Pancreas (tissue), 10 donors: ENCODE data around the gene CYP4F22. TPM values are rescaled to one million over a fixed set of nuclear protein-coding genes. Genes with fewer than 3 reads are reported as not detected.

Source experiments
- ATAC-seq, 4 donors: fragments of 200-7000 bp; cut with Tn5 transposase; one replicate each; pipeline versions ENCODE4 v1.8.0 to v1.9.1; 2020; ENCODE audit warnings: mild to moderate bottlenecking in 4 of 4, moderate library complexity in 4 of 4
- DNase-seq, 6 donors: peaks; one replicate each; pipeline ENCODE4 v3.0.0-alpha.2; 2020
- FAIRE-seq: peaks from 2 replicates; lab custom pipeline; 2012; peaks lifted over from hg19 to GRCh38; lab: Jason Lieb, UNC
- H3K27ac ChIP-seq, 4 donors: fragments of 200-600 bp; sonication (generic); 1 replicate in 3 of 4; 2 replicates in 1 of 4; pipeline versions ENCODE4 v1.5.0 to v1.8.0; 2020
- H3K27me3 ChIP-seq, 4 donors: fragments of 200-600 bp; one replicate each; pipeline ENCODE4 v1.8.0; 2021
- H3K36me3 ChIP-seq, 3 donors: fragments of 200-600 bp; sonication (generic) in 1 of 3; one replicate each; pipeline versions ENCODE4 v1.5.0 to v1.8.0; 2020 to 2021
- H3K4me1 ChIP-seq, 3 donors: fragments of 200-600 bp; one replicate each; pipeline ENCODE4 v1.8.0; 2021
- H3K4me3 ChIP-seq, 4 donors: fragments of 200-600 bp; sonication (generic) in 2 of 4; one replicate each; pipeline versions ENCODE4 v1.5.0 to v1.8.0; 2020 to 2021
- H3K9me3 ChIP-seq, 4 donors: fragments of 200-600 bp; one replicate each; pipeline ENCODE4 v1.8.0; 2021
- WGBS, 2 donors: extraction: QIAGEN DNeasy Blood & Tissue Kit; methylation state at CpG; one replicate each; pipeline ENCODE4 v1.1.7; 2013; 5-methylcytosine and 5-hydroxymethylcytosine counted together
- intact Hi-C, 3 donors: fragments of 100-400 bp; cut with DNase I; formaldehyde crosslinking; loops; one replicate each; pipeline versions ENCODE4 v1.11.1 to v1.14.2; 2022
- polyA plus RNA-seq, 2 donors: library from polyadenylated mRNA; stranded (reverse); fragments of 200-250 nt; gene quantifications; one replicate each; pipeline ENCODE4 v1.2.3, GENCODE V29; 2013
- total RNA-seq, 6 donors: library from RNA; stranded (reverse); fragmentation: NEBNext Ultra II Directional in 4 of 6; extraction: Animal tissue kit (Norgen Biotek cat#: 25700) in 4 of 6; gene quantifications; one replicate each; pipeline versions ENCODE4 v1.2.1 to v1.2.4, GENCODE V29; 2021 to 2023
- TF ChIP-seq, protein P1 (sequence below), 4 donors: fragments of 200-600 bp; sonication (generic) in 3 of 4; IDR thresholded peaks; one replicate each; pipeline versions ENCODE4 v1.5.0 to v1.8.0; 2021; ENCODE audit warnings: antibody characterized with exemption in 4 of 4
- donor health status: healthy with polysubstance abuse.
- donor health status: DM: no; HTN: no; CAD: no; lungs with moderate emphysema.
- donor health status: DM: no; HTN: no; CAD: no.
- donor health status: control.
- donor health status: control.
- donor health status: Bipolar disorder and iron deficiency.
- donor health status: DM: yes; HTN: yes; CAD: no.
- donor health status: DM: no; HTN: no; CAD: no.
- donor health status: DM: no; HTN: no; CAD: no.
- donor health status: DM: yes; HTN: yes; CAD: no.

Gene CYP4F22
- total and polyA plus RNA-seq, 8 donors = 0.06 TPM; not detected in 7

DNA sequence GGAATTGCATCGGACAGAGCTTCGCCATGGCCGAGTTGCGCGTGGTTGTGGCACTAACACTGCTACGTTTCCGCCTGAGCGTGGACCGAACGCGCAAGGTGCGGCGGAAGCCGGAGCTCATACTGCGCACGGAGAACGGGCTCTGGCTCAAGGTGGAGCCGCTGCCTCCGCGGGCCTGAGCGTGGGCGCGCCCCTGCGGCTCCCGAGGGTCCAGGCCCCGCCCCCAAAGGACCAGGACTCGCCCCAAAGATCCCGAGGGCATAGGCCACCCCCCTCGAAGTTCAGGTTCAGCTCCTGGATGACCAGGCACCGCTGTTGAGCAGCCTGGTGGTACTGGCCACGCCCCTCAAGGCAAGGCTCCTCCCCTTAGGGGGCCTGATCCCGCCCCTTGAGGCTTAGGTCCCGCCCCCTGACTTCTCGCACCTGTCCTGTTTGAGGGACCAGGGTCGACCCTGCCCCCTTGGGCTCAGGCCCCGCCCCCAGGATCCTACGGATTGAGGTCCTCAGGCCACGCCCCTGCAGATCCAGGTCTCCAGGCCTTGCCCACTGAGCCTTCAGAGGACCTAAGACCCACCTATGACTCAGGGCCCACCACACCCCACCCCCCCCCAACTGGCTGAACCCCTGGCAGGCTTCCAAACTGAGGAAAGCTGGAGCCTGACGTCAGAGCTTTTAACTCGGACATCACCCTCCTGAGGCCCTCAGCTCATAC lies 43.1 kb downstream of the CYP4F22 start:
- intact Hi-C loops = loop anchor here in 2 of 3 donors (10.0 kb wide), 2 partner anchors 287 to 297 kb away; no protein-coding TSS in a partner anchor
- no peak overlapping the region for H3K27ac ChIP-seq
- 5 to 7% methylated on average over 28 to 40 of the region's 40 CpGs for WGBS, 2 donors
- peaks cover 0 to 9% (median 5%) of the 10 kb centered on the region in 3 donors for H3K4me1 ChIP-seq
- no peaks in the 10 kb centered on the region for H3K36me3 ChIP-seq
- ATAC-seq (peak in 3 of 4 donors; percentile 19 to 37 (median 36)), FAIRE-seq (no peak), DNase-seq (peak; percentile 12 to 69 (median 41))
- H3K4me3 ChIP-seq = peak overlapping the region in 3 of 4 donors; percentile 1 to 46 (median 20)
- H3K9me3 ChIP-seq = no peaks in the 10 kb centered on the region
- H3K27me3 ChIP-seq = no peaks in the 10 kb centered on the region
- TF ChIP-seq, protein P1, sequence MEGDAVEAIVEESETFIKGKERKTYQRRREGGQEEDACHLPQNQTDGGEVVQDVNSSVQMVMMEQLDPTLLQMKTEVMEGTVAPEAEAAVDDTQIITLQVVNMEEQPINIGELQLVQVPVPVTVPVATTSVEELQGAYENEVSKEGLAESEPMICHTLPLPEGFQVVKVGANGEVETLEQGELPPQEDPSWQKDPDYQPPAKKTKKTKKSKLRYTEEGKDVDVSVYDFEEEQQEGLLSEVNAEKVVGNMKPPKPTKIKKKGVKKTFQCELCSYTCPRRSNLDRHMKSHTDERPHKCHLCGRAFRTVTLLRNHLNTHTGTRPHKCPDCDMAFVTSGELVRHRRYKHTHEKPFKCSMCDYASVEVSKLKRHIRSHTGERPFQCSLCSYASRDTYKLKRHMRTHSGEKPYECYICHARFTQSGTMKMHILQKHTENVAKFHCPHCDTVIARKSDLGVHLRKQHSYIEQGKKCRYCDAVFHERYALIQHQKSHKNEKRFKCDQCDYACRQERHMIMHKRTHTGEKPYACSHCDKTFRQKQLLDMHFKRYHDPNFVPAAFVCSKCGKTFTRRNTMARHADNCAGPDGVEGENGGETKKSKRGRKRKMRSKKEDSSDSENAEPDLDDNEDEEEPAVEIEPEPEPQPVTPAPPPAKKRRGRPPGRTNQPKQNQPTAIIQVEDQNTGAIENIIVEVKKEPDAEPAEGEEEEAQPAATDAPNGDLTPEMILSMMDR (IDR thresholded peaks at IDR 0.05) = no peak

DNA sequence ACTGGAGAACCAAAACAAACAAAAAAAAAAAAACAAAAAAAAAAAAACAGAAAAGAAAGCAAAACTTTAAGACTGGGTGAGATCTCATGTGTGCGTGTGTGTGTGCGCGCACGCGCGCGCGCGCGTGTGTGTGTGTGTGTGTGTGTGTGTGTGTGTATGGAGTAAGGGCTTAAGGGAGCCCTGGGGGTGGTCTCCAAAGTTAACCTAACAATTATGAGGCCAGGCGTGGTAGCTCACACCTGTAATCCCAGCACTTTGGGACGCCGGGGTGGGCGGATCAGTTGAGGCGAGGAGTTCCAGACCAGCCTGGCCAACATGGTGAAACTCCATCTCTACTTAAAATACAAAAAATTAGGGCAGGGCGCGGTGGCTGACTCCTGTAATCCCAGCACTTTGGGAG lies 46.7 kb downstream of the CYP4F22 start:
- intact Hi-C loops = loop anchor here in 2 of 3 donors (5.0 to 10.0 kb wide), 3 partner anchors 290 to 378 kb away; no protein-coding TSS in a partner anchor
- H3K9me3 ChIP-seq = no peaks in the 10 kb centered on the region
- H3K27ac ChIP-seq = no peak overlapping the region
- peaks cover 0 to 9% (median 5%) of the 10 kb centered on the region in 3 donors for H3K4me1 ChIP-seq
- WGBS, 2 donors = 59 to 64% methylated on average over 17 of the region's 17 CpGs
- no peaks in the 10 kb centered on the region for H3K27me3 ChIP-seq
- TF ChIP-seq, protein P1 (IDR thresholded peaks at IDR 0.05) = no peak
- H3K36me3 ChIP-seq = no peaks in the 10 kb centered on the region
- DNase-seq (no peak), FAIRE-seq (no peak), ATAC-seq (no peak)
- no peak overlapping the region for H3K4me3 ChIP-seq

DNA sequence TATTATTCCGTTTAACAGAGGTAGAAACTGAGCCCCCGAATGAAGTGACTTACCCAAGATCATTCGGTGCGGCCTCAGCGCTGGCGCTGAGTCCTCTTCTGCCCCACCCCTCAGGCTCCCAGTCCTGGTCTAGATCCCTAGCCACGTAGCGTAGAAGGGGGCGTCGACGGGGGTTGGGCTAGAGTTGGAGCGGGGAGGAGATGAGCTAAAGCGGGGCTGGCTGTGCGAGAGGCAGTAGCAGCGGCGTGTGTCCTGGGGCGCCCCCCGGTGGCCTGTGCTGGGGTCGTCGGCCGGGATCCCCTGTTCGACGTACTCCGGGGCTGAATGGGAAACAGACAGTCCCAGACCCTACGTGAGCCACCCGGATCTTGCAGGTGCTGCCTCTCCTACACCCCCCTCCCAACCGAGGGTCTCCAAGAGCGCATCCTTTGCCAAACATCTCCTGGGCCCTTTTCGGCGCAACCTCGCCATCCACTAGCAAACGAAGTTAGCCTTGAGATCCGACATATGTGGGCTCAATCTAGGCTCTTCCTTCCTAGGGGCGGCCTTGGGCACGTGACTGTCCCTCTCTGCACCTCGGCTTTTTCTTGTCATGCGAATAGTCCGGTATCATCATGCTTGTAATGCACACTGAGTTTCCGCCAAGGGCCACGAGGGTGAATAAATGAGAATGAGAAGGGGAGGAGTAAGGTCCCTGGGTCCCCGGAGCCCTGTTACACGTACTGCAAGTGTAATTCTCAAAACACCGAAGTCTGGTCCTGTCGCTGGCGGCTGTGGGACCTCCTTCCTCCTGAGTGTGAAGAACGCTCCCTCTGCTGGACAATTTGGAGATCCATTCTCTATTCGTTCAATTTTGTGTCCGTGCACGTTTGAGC lies 47.7 kb downstream of the CYP4F22 start:
- TF ChIP-seq, protein P1 (IDR thresholded peaks at IDR 0.05) = peak; percentile 35 to 66 (median 52)
- Histone ChIP-seq H3K4me3 (peak overlapping the region in 1 of 4 donors; percentile 23), H3K4me1 (peaks cover 0 to 8% (median 5%) of the 10 kb centered on the region in 3 donors), H3K27ac (peak overlapping the region in 1 of 4 donors; percentile 31), H3K27me3 (no peaks in the 10 kb centered on the region), H3K36me3 (no peaks in the 10 kb centered on the region), H3K9me3 (no peaks in the 10 kb centered on the region)
- no peak for FAIRE-seq
- intact Hi-C loops = loop anchor here in 2 of 3 donors (5.0 to 10.0 kb wide), 3 partner anchors 291 to 379 kb away; no protein-coding TSS in a partner anchor
- 1 to 2% methylated on average over 48 to 49 of the region's 49 CpGs for WGBS, 2 donors
- DNase-seq = peak; percentile 69 to 91 (median 82)
- peak; percentile 91 to 97 (median 94) for ATAC-seq

DNA sequence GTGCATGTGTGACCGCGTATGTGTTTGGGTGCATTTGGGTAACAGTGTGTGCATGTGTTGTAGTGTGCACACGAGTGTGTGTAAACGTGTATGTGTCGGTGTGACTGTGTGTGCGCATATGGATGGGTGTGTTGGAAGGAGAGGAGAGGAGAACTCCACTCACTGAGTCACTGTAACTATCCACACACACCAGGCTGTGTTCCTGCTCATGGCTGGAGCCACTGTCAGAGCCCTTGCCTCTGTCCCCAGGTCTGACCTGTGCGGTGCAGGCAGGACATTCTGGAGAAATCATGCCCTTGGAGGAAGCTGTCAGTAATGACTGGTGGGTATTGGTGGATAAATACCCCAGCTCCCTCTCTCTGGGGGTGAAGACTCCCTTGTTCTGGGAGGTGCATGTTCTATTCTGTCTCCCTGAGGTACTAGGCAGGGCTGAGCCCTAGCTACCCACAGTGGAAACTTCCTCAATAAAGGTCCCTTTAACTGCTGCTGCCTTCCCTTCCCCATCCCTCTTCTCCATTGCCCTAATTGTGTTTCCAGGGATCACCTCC lies 48.4 kb downstream of the CYP4F22 start:
- ATAC-seq (peak in 2 of 4 donors; percentile 5 to 13), DNase-seq (no peak), FAIRE-seq (no peak)
- H3K27ac ChIP-seq = no peak overlapping the region
- peaks cover 0 to 5% (median 4%) of the 10 kb centered on the region in 3 donors for H3K4me1 ChIP-seq
- no peaks in the 10 kb centered on the region for H3K36me3 ChIP-seq
- intact Hi-C loops = loop anchor here in 2 of 3 donors (5.0 to 10.0 kb wide), 3 partner anchors 292 to 379 kb away; no protein-coding TSS in a partner anchor
- TF ChIP-seq, protein P1 (IDR thresholded peaks at IDR 0.05) = no peak
- 1% methylated on average over 7 of the region's 7 CpGs for WGBS, 2 donors
- no peaks in the 10 kb centered on the region for H3K9me3 ChIP-seq
- H3K27me3 ChIP-seq = no peaks in the 10 kb centered on the region
- H3K4me3 ChIP-seq = no peak overlapping the region
